Osteocyte (in vitro differentiated cells): ENCODE measurements around the gene HEPACAM. TPM values are rescaled to one million over a fixed set of nuclear protein-coding genes. Genes with fewer than 3 reads are reported as not detected.

ENCODE experiments used
- DNase-seq: peaks from one replicate; pipeline ENCODE4 v3.0.0; 2021; ENCODE audit warnings: mixed read lengths; ENCODE audit not compliant: unreplicated experiment; ENCODE audit errors: extremely low spot score
- H3K27ac Mint-ChIP-seq: one replicate; pipeline ENCODE4 v1.8.0; 2021; ENCODE audit warnings: mild to moderate bottlenecking, mixed read lengths; ENCODE audit not compliant: unreplicated experiment
- H3K27me3 Mint-ChIP-seq: one replicate; pipeline ENCODE4 v1.8.0; 2021; ENCODE audit warnings: mixed read lengths; ENCODE audit not compliant: unreplicated experiment
- H3K36me3 Mint-ChIP-seq: one replicate; pipeline ENCODE4 v1.8.0; 2021; ENCODE audit warnings: mixed read lengths; ENCODE audit not compliant: unreplicated experiment
- H3K4me1 Mint-ChIP-seq: one replicate; pipeline ENCODE4 v1.8.0; 2021; ENCODE audit warnings: mixed read lengths; ENCODE audit not compliant: unreplicated experiment
- H3K4me3 Mint-ChIP-seq: one replicate; pipeline ENCODE4 v1.8.0; 2021; ENCODE audit warnings: mild to moderate bottlenecking, moderate library complexity, mixed read lengths; ENCODE audit not compliant: unreplicated experiment
- H3K9me3 Mint-ChIP-seq: one replicate; pipeline ENCODE4 v1.8.0; 2021; ENCODE audit warnings: mixed read lengths; ENCODE audit not compliant: unreplicated experiment
- total RNA-seq: library from RNA; stranded (reverse); gene quantifications from 2 replicates; pipeline ENCODE4 v1.2.1, GENCODE V29; 2021
- TF ChIP-seq, protein P1 (sequence below): fragments of 200-600 bp; sonication (generic); IDR thresholded peaks from 2 replicates; pipeline ENCODE4 v1.5.0; 2021; ENCODE audit warnings: antibody characterized with exemption, mild to moderate bottlenecking, moderate library complexity

HEPACAM gene
- total RNA-seq, 1 donor from 2014 or later = not detected

DNA sequence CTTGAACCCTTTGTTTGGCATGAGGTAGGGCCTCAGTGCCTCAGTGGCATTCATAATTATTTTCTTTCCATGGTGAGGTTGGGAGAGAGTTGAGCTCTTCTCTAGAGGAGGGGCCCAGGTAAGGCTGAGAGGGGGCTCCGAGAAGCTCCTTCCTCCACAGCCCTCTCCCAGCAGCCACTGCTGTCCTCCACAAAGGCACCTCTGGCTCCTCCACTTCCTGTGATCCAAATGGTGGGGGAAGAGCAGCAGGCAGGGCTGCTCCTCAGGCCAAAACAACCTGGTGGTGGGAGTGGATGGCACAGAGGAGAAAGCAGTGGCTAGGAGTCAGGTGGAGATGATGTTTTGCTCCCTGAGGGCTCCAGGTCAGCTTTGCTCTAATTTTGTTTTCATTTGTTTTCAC is 51.5 kb downstream of the HEPACAM start:
- TF ChIP-seq, protein P1, sequence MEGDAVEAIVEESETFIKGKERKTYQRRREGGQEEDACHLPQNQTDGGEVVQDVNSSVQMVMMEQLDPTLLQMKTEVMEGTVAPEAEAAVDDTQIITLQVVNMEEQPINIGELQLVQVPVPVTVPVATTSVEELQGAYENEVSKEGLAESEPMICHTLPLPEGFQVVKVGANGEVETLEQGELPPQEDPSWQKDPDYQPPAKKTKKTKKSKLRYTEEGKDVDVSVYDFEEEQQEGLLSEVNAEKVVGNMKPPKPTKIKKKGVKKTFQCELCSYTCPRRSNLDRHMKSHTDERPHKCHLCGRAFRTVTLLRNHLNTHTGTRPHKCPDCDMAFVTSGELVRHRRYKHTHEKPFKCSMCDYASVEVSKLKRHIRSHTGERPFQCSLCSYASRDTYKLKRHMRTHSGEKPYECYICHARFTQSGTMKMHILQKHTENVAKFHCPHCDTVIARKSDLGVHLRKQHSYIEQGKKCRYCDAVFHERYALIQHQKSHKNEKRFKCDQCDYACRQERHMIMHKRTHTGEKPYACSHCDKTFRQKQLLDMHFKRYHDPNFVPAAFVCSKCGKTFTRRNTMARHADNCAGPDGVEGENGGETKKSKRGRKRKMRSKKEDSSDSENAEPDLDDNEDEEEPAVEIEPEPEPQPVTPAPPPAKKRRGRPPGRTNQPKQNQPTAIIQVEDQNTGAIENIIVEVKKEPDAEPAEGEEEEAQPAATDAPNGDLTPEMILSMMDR = no peak
- Mint-ChIP-seq H3K36me3 (no peaks in the 10 kb centered on the region), H3K27ac (no peak overlapping the region), H3K27me3 (peaks cover 9% of the 10 kb centered on the region), H3K9me3 (no peaks in the 10 kb centered on the region), H3K4me3 (no peak overlapping the region), H3K4me1 (peaks cover 9% of the 10 kb centered on the region)
- DNase-seq = no peak

GRCh38 chr11:124882339-124883071 is 53.3 kb downstream of the HEPACAM start:
- no peak for DNase-seq
- H3K27me3 Mint-ChIP-seq = no peaks in the 10 kb centered on the region
- no peaks in the 10 kb centered on the region for H3K36me3 Mint-ChIP-seq
- no peaks in the 10 kb centered on the region for H3K9me3 Mint-ChIP-seq
- H3K27ac Mint-ChIP-seq = no peak overlapping the region
- H3K4me1 Mint-ChIP-seq = peaks cover 11% of the 10 kb centered on the region
- no peak overlapping the region for H3K4me3 Mint-ChIP-seq
- TF ChIP-seq, protein P1 = no peak

DNA sequence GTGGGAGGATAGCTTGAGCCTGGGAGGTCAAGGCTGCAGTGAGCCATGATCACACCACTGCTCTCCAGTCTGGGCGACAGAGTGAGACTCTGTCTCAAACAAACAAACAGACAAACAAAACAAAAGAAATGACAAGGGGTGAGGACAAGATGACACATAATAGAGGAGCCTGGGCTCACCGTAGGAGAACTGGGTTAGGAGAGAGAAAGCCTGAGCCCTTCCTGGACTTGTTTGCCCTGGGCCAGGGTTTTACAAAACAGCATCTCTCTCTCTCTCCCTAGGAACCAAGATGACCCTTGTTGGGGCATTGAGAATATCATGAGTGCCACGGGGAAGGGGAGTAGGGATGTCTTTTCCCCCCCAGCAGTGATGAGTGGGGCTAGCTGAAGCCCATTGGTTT is 54.9 kb downstream of the HEPACAM start:
- H3K4me3 Mint-ChIP-seq = no peak overlapping the region
- no peaks in the 10 kb centered on the region for H3K9me3 Mint-ChIP-seq
- no peaks in the 10 kb centered on the region for H3K36me3 Mint-ChIP-seq
- no peak for DNase-seq
- H3K27me3 Mint-ChIP-seq = no peaks in the 10 kb centered on the region
- H3K4me1 Mint-ChIP-seq = peaks cover 20% of the 10 kb centered on the region
- TF ChIP-seq, protein P1 = no peak
- H3K27ac Mint-ChIP-seq = no peak overlapping the region

DNA sequence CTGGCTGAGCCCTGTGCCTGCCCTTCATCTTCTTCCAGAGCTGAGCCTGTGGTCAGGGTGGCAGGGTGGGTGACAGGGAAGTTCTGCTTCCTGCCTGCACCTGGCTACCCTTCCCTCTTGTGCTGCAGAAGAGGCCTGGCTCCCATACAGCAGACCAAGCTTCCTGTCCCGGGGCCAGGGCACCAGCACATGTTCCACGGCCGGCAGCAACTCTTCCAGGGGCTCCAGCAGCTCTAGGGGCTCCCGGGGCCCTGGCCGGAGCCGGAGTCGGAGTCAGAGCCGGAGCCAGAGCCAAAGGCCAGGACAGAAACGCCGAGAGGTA is 55.6 kb downstream of the HEPACAM start:
- Mint-ChIP-seq H3K9me3 (no peaks in the 10 kb centered on the region), H3K4me1 (peaks cover 26% of the 10 kb centered on the region), H3K27me3 (no peaks in the 10 kb centered on the region), H3K36me3 (no peaks in the 10 kb centered on the region), H3K4me3 (no peak overlapping the region), H3K27ac (no peak overlapping the region)
- TF ChIP-seq, protein P1 = no peak
- DNase-seq = no peak

DNA sequence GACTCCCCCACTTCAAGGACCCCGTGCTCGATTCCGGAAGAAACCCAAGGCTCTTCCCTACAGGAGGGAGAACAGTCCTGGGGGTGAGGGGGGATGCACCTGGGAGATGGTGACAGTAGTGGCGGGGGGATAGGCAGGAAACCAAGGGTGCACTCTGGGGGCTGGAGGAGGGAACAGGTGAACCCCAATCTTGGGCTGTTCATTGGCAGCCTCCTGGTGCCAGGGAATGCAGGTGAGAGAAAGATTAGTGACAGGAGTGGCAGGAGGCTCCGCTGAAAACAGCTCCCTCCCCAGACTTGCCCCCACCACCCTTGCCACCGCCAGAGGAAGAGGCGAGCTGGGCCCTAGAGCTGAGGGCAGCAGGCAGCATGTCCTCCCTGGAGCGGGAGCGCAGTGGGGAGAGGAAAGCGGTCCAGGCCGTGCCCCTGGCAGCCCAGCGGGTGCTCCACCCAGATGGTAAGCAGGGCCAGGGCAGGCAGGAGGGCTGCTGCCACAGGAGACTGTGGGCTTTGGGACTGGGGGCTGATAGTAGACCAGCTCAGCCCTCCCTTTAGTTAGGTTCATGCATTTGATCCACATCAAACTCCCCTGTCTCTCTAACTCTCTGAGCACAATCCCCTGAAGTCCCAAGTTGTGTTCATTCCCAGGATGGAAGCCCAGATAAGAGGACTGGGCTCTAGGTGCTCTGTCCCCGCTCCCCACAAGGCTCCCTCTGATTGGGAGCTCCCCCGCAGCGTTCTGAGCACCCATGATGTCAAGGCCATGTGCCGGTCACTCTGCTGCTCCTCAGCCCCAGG is 56.2 kb downstream of the HEPACAM start:
- no peaks in the 10 kb centered on the region for H3K36me3 Mint-ChIP-seq
- no peak for DNase-seq
- TF ChIP-seq, protein P1 = no peak
- no peak overlapping the region for H3K27ac Mint-ChIP-seq
- H3K27me3 Mint-ChIP-seq = no peaks in the 10 kb centered on the region
- no peak overlapping the region for H3K4me3 Mint-ChIP-seq
- peaks cover 26% of the 10 kb centered on the region for H3K4me1 Mint-ChIP-seq
- no peaks in the 10 kb centered on the region for H3K9me3 Mint-ChIP-seq
